ENCODE measurements around the gene SUGCT.
"Not testable (repeated sequence)": the region's sequence is repeated elsewhere in the genome, so short reads cannot be mapped to it uniquely, and the experiment has no call there.

Gene SUGCT

DNA sequence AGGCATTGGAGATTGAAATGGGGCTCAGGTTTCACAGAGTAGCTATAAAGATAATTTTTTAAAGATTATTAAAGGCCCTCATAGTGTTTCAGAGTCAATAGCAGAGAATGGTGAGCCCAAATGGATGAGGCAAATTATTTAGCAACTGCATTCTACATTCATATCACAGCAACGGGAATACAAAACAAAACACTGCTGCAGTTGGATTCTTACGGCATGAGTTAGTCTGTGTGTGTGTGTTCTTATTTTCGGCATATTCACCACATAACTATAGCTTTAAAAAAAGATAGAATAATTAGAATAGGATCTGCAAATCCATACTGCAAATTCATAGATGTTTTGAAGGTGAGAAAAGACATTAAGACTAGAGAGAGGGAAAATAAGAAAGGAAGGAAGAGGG is 66.0 kb downstream of the SUGCT start:
- Histone ChIP-seq H3K9me3 (ENCODE audit: control insufficient read depth, insufficient read depth, low read depth, low read length) (no peaks in the 10 kb centered on the region), H3K27ac (ENCODE audit: low read depth, low read length) (no peak overlapping the region), H3K36me3 (ENCODE audit: control insufficient read depth, insufficient read depth, low read length) (no peaks in the 10 kb centered on the region), H3K9ac (ENCODE audit: low read length) (no peak overlapping the region), H3K4me3 (ENCODE audit: low read depth, low read length) (no peak overlapping the region), H3K4me1 (ENCODE audit: control insufficient read depth, insufficient read depth, low read length) (no peaks in the 10 kb centered on the region), H3K27me3 (ENCODE audit: control insufficient read depth, insufficient read depth, low read length) (no peaks in the 10 kb centered on the region)

- Histone ChIP-seq H3K9ac (ENCODE audit: low read length) (no peak overlapping the region), H3K36me3 (ENCODE audit: control insufficient read depth, insufficient read depth, low read length) (no peaks in the 10 kb centered on the region), H3K9me3 (ENCODE audit: control insufficient read depth, insufficient read depth, low read depth, low read length) (no peaks in the 10 kb centered on the region), H3K4me3 (ENCODE audit: low read depth, low read length) (no peak overlapping the region), H3K4me1 (ENCODE audit: control insufficient read depth, insufficient read depth, low read length) (no peaks in the 10 kb centered on the region), H3K27me3 (ENCODE audit: control insufficient read depth, insufficient read depth, low read length) (no peaks in the 10 kb centered on the region), H3K27ac (ENCODE audit: low read depth, low read length) (no peak overlapping the region)
Measured at GRCh38 chr7:40202851-40203250, 68.0 kb downstream of the SUGCT start.

DNA sequence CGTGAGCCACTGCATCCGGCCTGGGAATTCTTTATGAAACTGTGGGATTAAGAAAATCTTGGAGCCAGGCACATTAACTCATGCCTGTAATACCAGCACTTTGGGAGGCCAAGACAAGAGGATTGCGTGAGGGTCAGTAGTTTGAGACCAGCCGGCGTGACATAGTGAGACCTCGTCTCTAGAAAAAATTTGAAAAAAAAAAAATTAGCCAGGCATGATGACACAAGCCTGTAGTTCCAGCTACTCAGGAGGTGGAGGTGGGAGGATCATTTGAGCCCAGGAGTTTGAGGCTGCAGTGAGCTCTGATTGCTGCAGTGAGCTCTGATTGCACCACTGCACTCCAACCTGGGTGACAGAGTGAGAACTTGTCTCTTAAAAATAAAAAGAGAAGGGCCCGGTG is 69.8 kb downstream of the SUGCT start:
- Histone ChIP-seq H3K27ac (ENCODE audit: low read depth, low read length) (no peak overlapping the region), H3K27me3 (ENCODE audit: control insufficient read depth, insufficient read depth, low read length) (no peaks in the 10 kb centered on the region), H3K4me3 (ENCODE audit: low read depth, low read length) (no peak overlapping the region), H3K36me3 (ENCODE audit: control insufficient read depth, insufficient read depth, low read length) (no peaks in the 10 kb centered on the region), H3K4me1 (ENCODE audit: control insufficient read depth, insufficient read depth, low read length) (no peaks in the 10 kb centered on the region), H3K9me3 (ENCODE audit: control insufficient read depth, insufficient read depth, low read depth, low read length) (no peaks in the 10 kb centered on the region), H3K9ac (ENCODE audit: low read length) (no peak overlapping the region)

- Histone ChIP-seq H3K36me3 (ENCODE audit: control insufficient read depth, insufficient read depth, low read length) (no peaks in the 10 kb centered on the region), H3K9me3 (ENCODE audit: control insufficient read depth, insufficient read depth, low read depth, low read length) (no peaks in the 10 kb centered on the region), H3K4me1 (ENCODE audit: control insufficient read depth, insufficient read depth, low read length) (no peaks in the 10 kb centered on the region), H3K27ac (ENCODE audit: low read depth, low read length) (no peak overlapping the region), H3K27me3 (ENCODE audit: control insufficient read depth, insufficient read depth, low read length) (no peaks in the 10 kb centered on the region), H3K9ac (ENCODE audit: low read length) (no peak overlapping the region), H3K4me3 (ENCODE audit: low read depth, low read length) (no peak overlapping the region)
Measured at GRCh38 chr7:40205992-40206391, 71.2 kb downstream of the SUGCT start.

- Histone ChIP-seq H3K27ac (ENCODE audit: low read depth, low read length) (no peak overlapping the region), H3K36me3 (ENCODE audit: control insufficient read depth, insufficient read depth, low read length) (no peaks in the 10 kb centered on the region), H3K4me3 (ENCODE audit: low read depth, low read length) (no peak overlapping the region), H3K9ac (ENCODE audit: low read length) (no peak overlapping the region), H3K9me3 (ENCODE audit: control insufficient read depth, insufficient read depth, low read depth, low read length) (no peaks in the 10 kb centered on the region), H3K27me3 (ENCODE audit: control insufficient read depth, insufficient read depth, low read length) (no peaks in the 10 kb centered on the region), H3K4me1 (ENCODE audit: control insufficient read depth, insufficient read depth, low read length) (no peaks in the 10 kb centered on the region)
Measured at GRCh38 chr7:40211276-40212003, 76.6 kb downstream of the SUGCT start.

DNA sequence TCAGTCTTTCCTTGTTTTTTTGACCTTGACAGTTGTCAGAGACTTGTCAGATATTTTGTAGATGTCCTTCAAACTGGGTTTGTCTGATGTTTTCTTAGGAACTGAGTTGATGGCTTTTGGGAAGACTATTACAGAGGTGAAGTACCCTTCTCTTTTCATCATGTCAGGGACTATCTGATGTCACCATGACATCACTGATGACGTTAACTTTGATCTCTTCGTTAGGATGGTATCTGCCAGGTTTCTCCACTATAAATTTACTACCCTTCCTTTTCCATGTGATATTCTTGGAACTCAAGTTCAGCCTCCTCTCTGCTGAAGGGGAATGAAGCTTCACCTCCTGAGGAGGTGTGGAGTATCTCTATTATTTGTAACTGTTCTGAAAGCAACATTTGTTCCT is 78.5 kb downstream of the SUGCT start:
- Histone ChIP-seq H3K4me1 (ENCODE audit: control insufficient read depth, insufficient read depth, low read length) (no peaks in the 10 kb centered on the region), H3K36me3 (ENCODE audit: control insufficient read depth, insufficient read depth, low read length) (no peaks in the 10 kb centered on the region), H3K9ac (ENCODE audit: low read length) (no peak overlapping the region), H3K27ac (ENCODE audit: low read depth, low read length) (no peak overlapping the region), H3K27me3 (ENCODE audit: control insufficient read depth, insufficient read depth, low read length) (no peaks in the 10 kb centered on the region), H3K4me3 (ENCODE audit: low read depth, low read length) (no peak overlapping the region), H3K9me3 (ENCODE audit: control insufficient read depth, insufficient read depth, low read depth, low read length) (no peaks in the 10 kb centered on the region)

DNA sequence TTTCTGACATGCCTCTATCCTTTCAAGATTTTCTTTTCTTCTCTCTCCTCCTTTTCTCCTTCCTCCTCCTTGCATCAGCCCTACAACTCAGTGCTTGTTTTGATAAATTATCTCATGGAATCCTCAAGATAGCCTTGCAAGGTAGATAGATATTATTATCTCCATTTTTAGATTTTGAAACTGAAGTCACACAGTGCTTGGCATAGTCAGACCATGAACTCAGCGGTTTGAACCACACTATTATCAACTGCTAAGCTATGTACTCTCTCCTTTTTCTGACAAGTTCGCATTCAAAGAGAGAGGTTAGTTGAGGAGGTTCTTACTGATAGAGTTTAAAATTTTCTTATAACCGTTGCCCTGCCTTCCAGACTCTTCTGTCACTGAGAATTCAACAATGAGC is 79.1 kb downstream of the SUGCT start:
- H3K36me3 ChIP-seq (ENCODE audit: control insufficient read depth, insufficient read depth, low read length) = no peaks in the 10 kb centered on the region
- peaks cover 4% of the 10 kb centered on the region; the same call in 1 of the 2 replicates for H3K9me3 ChIP-seq (ENCODE audit: control insufficient read depth, insufficient read depth, low read depth, low read length)
- H3K4me1 ChIP-seq (ENCODE audit: control insufficient read depth, insufficient read depth, low read length) = no peaks in the 10 kb centered on the region
- no peak overlapping the region for H3K4me3 ChIP-seq (ENCODE audit: low read depth, low read length)
- no peak overlapping the region for H3K27ac ChIP-seq (ENCODE audit: low read depth, low read length)
- H3K9ac ChIP-seq (ENCODE audit: low read length) = no peak overlapping the region
- H3K27me3 ChIP-seq (ENCODE audit: control insufficient read depth, insufficient read depth, low read length) = no peaks in the 10 kb centered on the region

- H3K27ac ChIP-seq (ENCODE audit: low read depth, low read length); H3K9ac ChIP-seq (ENCODE audit: low read length); H3K36me3 ChIP-seq (ENCODE audit: control insufficient read depth, insufficient read depth, low read length); H3K4me1 ChIP-seq (ENCODE audit: control insufficient read depth, insufficient read depth, low read length); H3K9me3 ChIP-seq (ENCODE audit: control insufficient read depth, insufficient read depth, low read depth, low read length); H3K4me3 ChIP-seq (ENCODE audit: low read depth, low read length); H3K27me3 ChIP-seq (ENCODE audit: control insufficient read depth, insufficient read depth, low read length): not testable (repeated sequence)
Measured at GRCh38 chr7:40218612-40219011, 83.8 kb downstream of the SUGCT start.

DNA sequence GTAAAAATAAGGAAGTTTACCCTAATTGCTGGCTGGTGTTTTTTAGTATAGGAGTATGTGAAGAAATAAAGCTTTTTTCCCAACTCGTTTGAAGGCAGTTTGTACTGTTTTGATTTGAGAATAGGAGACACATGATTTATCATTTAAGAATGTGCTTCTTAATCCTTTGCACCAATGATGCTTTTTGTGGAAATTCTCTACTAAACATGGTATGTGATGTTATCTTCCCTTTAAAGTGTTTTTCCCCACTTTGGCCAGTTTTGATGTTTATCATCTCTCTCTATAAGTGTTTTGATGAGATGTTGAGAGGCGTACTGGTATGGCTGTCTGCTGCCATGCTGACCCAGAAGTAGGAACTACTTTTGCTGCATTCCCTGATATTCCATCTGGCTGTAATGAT is 85.1 kb downstream of the SUGCT start:
- H3K9me3 ChIP-seq (ENCODE audit: control insufficient read depth, insufficient read depth, low read depth, low read length) = peaks cover 6% of the 10 kb centered on the region; the same call in 1 of the 2 replicates
- no peak overlapping the region for H3K9ac ChIP-seq (ENCODE audit: low read length)
- no peaks in the 10 kb centered on the region for H3K27me3 ChIP-seq (ENCODE audit: control insufficient read depth, insufficient read depth, low read length)
- H3K4me1 ChIP-seq (ENCODE audit: control insufficient read depth, insufficient read depth, low read length) = no peaks in the 10 kb centered on the region
- H3K27ac ChIP-seq (ENCODE audit: low read depth, low read length) = no peak overlapping the region
- no peak overlapping the region for H3K4me3 ChIP-seq (ENCODE audit: low read depth, low read length)
- no peaks in the 10 kb centered on the region for H3K36me3 ChIP-seq (ENCODE audit: control insufficient read depth, insufficient read depth, low read length)

GRCh38 chr7:40220421-40220911 is 85.7 kb downstream of the SUGCT start:
- no peaks in the 10 kb centered on the region for H3K4me1 ChIP-seq (ENCODE audit: control insufficient read depth, insufficient read depth, low read length)
- H3K27me3 ChIP-seq (ENCODE audit: control insufficient read depth, insufficient read depth, low read length) = no peaks in the 10 kb centered on the region
- no peak overlapping the region for H3K27ac ChIP-seq (ENCODE audit: low read depth, low read length)
- peaks cover 6% of the 10 kb centered on the region; the same call in 1 of the 2 replicates for H3K9me3 ChIP-seq (ENCODE audit: control insufficient read depth, insufficient read depth, low read depth, low read length)
- no peak overlapping the region for H3K4me3 ChIP-seq (ENCODE audit: low read depth, low read length)
- no peak overlapping the region for H3K9ac ChIP-seq (ENCODE audit: low read length)
- no peaks in the 10 kb centered on the region for H3K36me3 ChIP-seq (ENCODE audit: control insufficient read depth, insufficient read depth, low read length)

DNA sequence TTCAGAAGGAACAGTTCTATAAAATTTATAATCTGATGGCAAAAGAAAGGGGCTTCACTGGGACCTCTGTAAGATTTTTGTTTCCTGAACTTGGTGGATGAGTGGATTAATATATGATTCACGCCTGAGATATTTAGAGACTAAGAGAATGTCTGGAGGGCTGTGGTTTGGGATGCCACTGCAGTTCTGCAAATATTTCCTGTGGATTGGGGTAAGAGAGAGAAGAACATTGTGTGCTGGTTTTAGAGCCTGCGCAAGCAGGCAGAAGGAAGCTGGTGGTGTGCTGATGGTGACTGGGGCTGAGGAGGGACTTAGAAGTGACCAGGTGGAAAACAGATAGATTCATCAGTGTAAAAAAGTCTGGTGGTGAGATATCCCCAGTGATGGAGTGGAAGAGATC is 87.0 kb downstream of the SUGCT start:
- Histone ChIP-seq H3K9me3 (ENCODE audit: control insufficient read depth, insufficient read depth, low read depth, low read length) (peaks cover 6% of the 10 kb centered on the region; the same call in 1 of the 2 replicates), H3K4me3 (ENCODE audit: low read depth, low read length) (no peak overlapping the region), H3K9ac (ENCODE audit: low read length) (no peak overlapping the region), H3K4me1 (ENCODE audit: control insufficient read depth, insufficient read depth, low read length) (no peaks in the 10 kb centered on the region), H3K36me3 (ENCODE audit: control insufficient read depth, insufficient read depth, low read length) (no peaks in the 10 kb centered on the region), H3K27me3 (ENCODE audit: control insufficient read depth, insufficient read depth, low read length) (no peaks in the 10 kb centered on the region), H3K27ac (ENCODE audit: low read depth, low read length) (no peak overlapping the region)

Data from HUES6 (cell line).